ENCODE results near the gene TKT.

- TF ChIP-seq CTCF (conservative IDR thresholded peaks at IDR 0.05; ENCODE audit: low read depth in 2 of 2) = no peak
- no peak for TF ChIP-seq REST (IDR thresholded peaks at IDR 0.05; ENCODE audit: unreplicated experiment)
- TF ChIP-seq EZH2 (IDR thresholded peaks at IDR 0.05; ENCODE audit: low read depth, unreplicated experiment) = no peak
- TF ChIP-seq NANOG (IDR thresholded peaks at IDR 0.05; ENCODE audit: borderline replicate concordance) = no peak
- TF ChIP-seq POLR2AphosphoS5 (IDR thresholded peaks at IDR 0.05; ENCODE audit: low read depth) = 0 out of 2 replicates have a peak, but pooled peaks have one; percentile 10
- no peak for TF ChIP-seq EZH2phosphoT487 (IDR thresholded peaks at IDR 0.05; ENCODE audit: unreplicated experiment)
- no peak for TF ChIP-seq ZNF114 (CRISPR knock-in tag; IDR thresholded peaks at IDR 0.05)
- TF ChIP-seq CREB1 (CRISPR knock-in tag; IDR thresholded peaks at IDR 0.05; ENCODE audit: low read depth) = no peak
- TF ChIP-seq JUNB (IDR thresholded peaks at IDR 0.05; ENCODE audit: unreplicated experiment) = no peak
- TF ChIP-seq ETS1 (IDR thresholded peaks at IDR 0.05) = no peak
- no peak for TF ChIP-seq STAT1 (IDR thresholded peaks at IDR 0.05; ENCODE audit: unreplicated experiment)
Measured at GRCh38 chr3:53194210-53195065, 61.4 kb downstream of the TKT start.
